B cell (primary cell): ENCODE measurements around the gene TPP2. TPM values are rescaled to one million over a fixed set of nuclear protein-coding genes. Genes with fewer than 3 reads are reported as not detected.

ENCODE experiments used
- ATAC-seq: fragments of 200-7000 bp; cut with Tn5 transposase; one replicate; pipeline ENCODE4 v1.10.0; 2021; ENCODE audit warnings: low read depth, mild to moderate bottlenecking, moderate number of reproducible peaks, moderate library complexity
- CTCF ChIA-PET: fragments of 350-600 bp; sonication (Branson Sonifier 250); formaldehyde crosslinking; loops from one replicate; lab custom pipeline; 2021; ENCODE audit warnings: antibody characterized with exemption, inconsistent platforms; lab: Charles Lee
- POLR2A ChIA-PET: fragments of 350-600 bp; sonication (Branson Sonifier 250); formaldehyde crosslinking; loops from one replicate; lab custom pipeline; 2021; ENCODE audit warnings: antibody characterized with exemption; lab: Charles Lee
- DNase-seq: peaks from one replicate; pipeline ENCODE4 v3.0.0; 2013
- H2AFZ ChIP-seq: 2 replicates; pipeline ENCODE4 v1.6.1; 2012; ENCODE audit warnings: mild to moderate bottlenecking, low read depth, low read length; ENCODE audit not compliant: insufficient read depth, poor library complexity, severe bottlenecking
- H3K27ac ChIP-seq, 2 donors: 1 replicate in 1 of 2; 2 replicates in 1 of 2; pipeline ENCODE4 v1.5.1; 2012 to 2013; ENCODE audit warnings: low read length in 2 of 2, mild to moderate bottlenecking in 2 of 2, moderate library complexity in 1 of 2
- H3K27me3 ChIP-seq, 4 experiments: fragments of 200-600 bp in 1 of 4; sonication (generic) in 1 of 4; replicated peaks in 1 of 4; 1 replicate in 2 of 4; 2 replicates in 2 of 4; pipeline versions ENCODE4 v1.6.1 to v1.7.0; 2013 to 2016; ENCODE audit warnings: low read length in 3 of 4, mild to moderate bottlenecking in 2 of 4, mixed read lengths in 1 of 4, moderate library complexity in 1 of 4; ENCODE audit not compliant: insufficient read depth in 4 of 4, control insufficient read depth in 3 of 4; ENCODE audit errors: control extremely low read depth in 1 of 4
- H3K36me3 ChIP-seq, 2 experiments: replicated peaks in 1 of 2; 1 replicate in 1 of 2; 2 replicates in 1 of 2; pipeline versions ENCODE4 v1.6.1 to v1.7.1; 2013; ENCODE audit warnings: low read length in 1 of 2; ENCODE audit not compliant: insufficient read depth in 2 of 2, control insufficient read depth in 1 of 2; ENCODE audit errors: control extremely low read depth in 1 of 2, extremely low read depth in 1 of 2
- H3K4me1 ChIP-seq, 2 donors: fragments of 200-600 bp in 1 of 2; sonication (generic) in 1 of 2; 1 replicate in 1 of 2; 2 replicates in 1 of 2; pipeline versions ENCODE4 v1.5.1 to v1.6.1; 2013 to 2017; ENCODE audit warnings: low read length in 2 of 2; ENCODE audit not compliant: control insufficient read depth in 2 of 2, insufficient read depth in 2 of 2
- H3K4me2 ChIP-seq: replicated peaks from 2 replicates; pipeline ENCODE3; 2012; ENCODE audit warnings: mild to moderate bottlenecking, low read depth, low read length; ENCODE audit not compliant: poor library complexity, severe bottlenecking
- H3K4me3 ChIP-seq, 5 experiments: fragments of 200-600 bp in 1 of 5; sonication (generic) in 1 of 5; 1 replicate in 3 of 5; 2 replicates in 2 of 5; pipeline versions ENCODE4 v1.5.1 to v1.7.0; 2011 to 2016; ENCODE audit warnings: low read length in 4 of 5, mild to moderate bottlenecking in 4 of 5, low read depth in 2 of 5, control low read depth in 1 of 5, moderate library complexity in 1 of 5; ENCODE audit not compliant: insufficient read depth in 1 of 5; ENCODE audit errors: control extremely low read depth in 1 of 5, extremely low read depth in 1 of 5
- H3K79me2 ChIP-seq: fragments of 200-600 bp; sonication (generic); one replicate; pipeline ENCODE4 v1.6.0; 2016; ENCODE audit warnings: low read length; ENCODE audit not compliant: control insufficient read depth, insufficient read depth
- H3K9ac ChIP-seq: fragments of 200-600 bp; sonication (generic); 2 replicates; pipeline ENCODE4 v1.6.1; 2017; ENCODE audit warnings: mild to moderate bottlenecking, low read length, moderate library complexity
- H3K9me3 ChIP-seq, 3 donors: one replicate each; pipeline versions ENCODE4 v1.6.1 to v1.7.1; 2013; ENCODE audit warnings: low read length in 2 of 3; ENCODE audit not compliant: control insufficient read depth in 2 of 3, insufficient read depth in 1 of 3; ENCODE audit errors: control extremely low read depth in 1 of 3
- H4K20me1 ChIP-seq: 2 replicates; pipeline ENCODE4 v1.6.0; 2012; ENCODE audit warnings: mild to moderate bottlenecking, low read length; ENCODE audit not compliant: insufficient read depth, control insufficient read depth, poor library complexity, severe bottlenecking
- H3K27ac Mint-ChIP-seq: one replicate; pipeline ENCODE4 v1.8.0; 2021; ENCODE audit warnings: mixed read lengths
- H3K27me3 Mint-ChIP-seq: one replicate; pipeline ENCODE4 v1.8.0; 2021; ENCODE audit warnings: mixed read lengths
- H3K4me1 Mint-ChIP-seq: one replicate; pipeline ENCODE4 v1.8.0; 2021; ENCODE audit warnings: mixed read lengths
- H3K4me3 Mint-ChIP-seq: one replicate; pipeline ENCODE4 v1.8.0; 2021; ENCODE audit warnings: mixed read lengths
- H3K9me3 Mint-ChIP-seq: one replicate; pipeline ENCODE4 v1.8.0; 2022; ENCODE audit warnings: mixed read lengths; ENCODE audit not compliant: insufficient read depth
- CTCF ChIP-seq: fragments of 200-600 bp; IDR thresholded peaks from one replicate; pipeline ENCODE4 v1.8.0; 2022; ENCODE audit warnings: antibody characterized with exemption, mild to moderate bottlenecking
- EZH2 ChIP-seq: IDR thresholded peaks from 2 replicates; pipeline ENCODE4 v1.6.1; 2012; ENCODE audit warnings: borderline replicate concordance, low read depth, mild to moderate bottlenecking, moderate library complexity, low read length; ENCODE audit not compliant: insufficient read depth, poor library complexity, severe bottlenecking
- WGBS: methylation state at CpG from one replicate; pipeline ENCODE4 v1.1.5; 2013; ENCODE audit warnings: missing lambda C conversion rate; ENCODE audit not compliant: insufficient coverage; 5-methylcytosine and 5-hydroxymethylcytosine counted together
- intact Hi-C: fragments of 100-400 bp; cut with micrococcal nuclease; formaldehyde crosslinking; loops from one replicate; pipeline ENCODE4 v1.10.0; 2022
- polyA plus RNA-seq: library from polyadenylated mRNA; depleted of rRNA; stranded (reverse); fragments of >200 nt; gene quantifications from 2 replicates; pipeline ENCODE4 v1.2.3, GENCODE V29; 2012
- total RNA-seq, 2 donors: library from RNA; stranded (reverse); fragments of 120-200 nt in 1 of 2; gene quantifications; 1 replicate in 1 of 2; 2 replicates in 1 of 2; pipeline versions ENCODE4 v1.2.3 to v1.2.4, GENCODE V29; 2013 to 2022

The TPP2 gene
- total and polyA plus RNA-seq, 2 donors (not counting 1 experiment from before 2014, with no cell fraction given): 22.1 to 51.1 TPM

- Histone ChIP-seq H3K4me2 (no peak overlapping the region), H3K4me1 (no peaks in the 10 kb centered on the region), H3K9ac (no peak overlapping the region), H3K27ac (no peak overlapping the region), H3K27me3 (no peaks in the 10 kb centered on the region), H3K4me3 (no peak overlapping the region), H3K79me2 (no peaks in the 10 kb centered on the region), H4K20me1 (no peaks in the 10 kb centered on the region), H3K9me3 (no peaks in the 10 kb centered on the region), H2AFZ (no peak overlapping the region), H3K36me3 (peaks cover 3 to 40% of the 10 kb centered on the region in 2 experiments)
- TF ChIP-seq CTCF: no peak
- TF ChIP-seq EZH2: no peak
- Mint-ChIP-seq H3K27me3 (no peaks in the 10 kb centered on the region), H3K4me3 (no peak overlapping the region), H3K27ac (no peak overlapping the region), H3K4me1 (no peaks in the 10 kb centered on the region), H3K9me3 (no peaks in the 10 kb centered on the region)
- 86% methylated on average over 3 of the region's 5 CpGs for whole genome bisulfite sequencing
- ATAC-seq (no peak), DNase-seq (no peak)
- ChIA-PET CTCF (no interaction called here), POLR2A (no interaction called here)
- intact Hi-C loops: no loop called here
These were observed 55.1 kb downstream of the TPP2 start for GRCh38 chr13:102651892-102652291.

GRCh38 chr13:102654756-102655155, 58.0 kb downstream of the TPP2 start:
- no peaks in the 10 kb centered on the region for H3K27me3 ChIP-seq
- 100% methylated on average over 2 of the region's 2 CpGs for WGBS
- H3K27ac ChIP-seq: no peak overlapping the region
- Mint-ChIP-seq H3K4me3 (no peak overlapping the region), H3K9me3 (no peaks in the 10 kb centered on the region), H3K27ac (no peak overlapping the region), H3K27me3 (no peaks in the 10 kb centered on the region), H3K4me1 (no peaks in the 10 kb centered on the region)
- peaks cover 3 to 38% of the 10 kb centered on the region in 2 experiments for H3K36me3 ChIP-seq
- H3K4me2 ChIP-seq: no peak overlapping the region
- TF ChIP-seq CTCF: no peak
- no peak for TF ChIP-seq EZH2
- intact Hi-C loops: no loop called here
- ATAC-seq (no peak), DNase-seq (no peak)
- CTCF ChIA-PET: no interaction called here
- H3K9ac ChIP-seq: no peak overlapping the region
- peaks cover 0 to 3% (median 1%) of the 10 kb centered on the region in 3 donors for H3K9me3 ChIP-seq
- H3K79me2 ChIP-seq: no peaks in the 10 kb centered on the region
- H4K20me1 ChIP-seq: no peaks in the 10 kb centered on the region
- no peak overlapping the region for H2AFZ ChIP-seq
- H3K4me1 ChIP-seq: no peaks in the 10 kb centered on the region
- H3K4me3 ChIP-seq: no peak overlapping the region
- POLR2A ChIA-PET: no interaction called here
